Measurements from ENCODE around the gene FHOD3. TPM values are rescaled to one million over a fixed set of nuclear protein-coding genes. Genes with fewer than 3 reads are reported as not detected.
A peak's percentile ranks its signal among the peaks of the same experiment; 100 is the strongest.

Gene FHOD3
- total and polyA plus RNA-seq, 7 experiments from 2014 or later: not detected

DNA sequence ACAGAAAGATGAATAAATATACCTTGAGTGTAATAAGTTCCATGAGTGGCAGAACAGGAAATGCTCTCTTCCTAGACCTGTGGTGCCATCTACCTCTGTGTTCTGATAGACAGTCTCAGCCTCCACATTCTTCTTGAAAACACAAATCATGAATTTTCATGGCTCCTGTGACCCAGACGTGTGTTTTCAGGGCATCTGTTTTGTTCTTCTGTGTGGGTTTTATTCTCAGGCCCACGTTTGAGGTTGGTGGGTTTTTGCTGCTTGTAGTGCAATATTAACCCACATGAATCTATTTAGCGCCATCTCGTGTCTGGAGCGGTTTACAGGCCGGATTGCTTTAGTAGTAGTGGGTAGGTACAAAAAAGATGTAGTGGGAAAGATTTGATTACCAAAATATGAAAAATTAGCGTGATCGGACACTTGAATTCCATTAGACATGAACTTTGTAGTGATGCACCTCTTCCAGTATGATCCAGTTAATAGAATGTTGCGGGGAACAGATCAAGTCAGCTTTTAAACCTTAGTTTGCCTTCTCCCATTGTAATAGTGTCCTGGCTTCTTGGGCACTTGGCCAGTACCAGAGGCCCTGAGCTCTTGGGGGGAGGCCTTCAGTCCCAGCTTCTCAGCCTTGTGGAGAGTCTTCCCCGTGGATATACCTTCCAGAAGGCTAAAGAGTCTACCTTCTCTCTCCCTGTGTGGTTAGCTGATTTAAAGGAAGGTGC, 274.8 kb downstream of the FHOD3 start:
- ChIA-PET CTCF (interaction anchor here (0.6 kb wide), 1 partner anchor 99 kb away, joined by 3 read pairs; no protein-coding TSS in a partner anchor), POLR2A (no interaction called here)
- no peak for ATAC-seq
- Mint-ChIP-seq H3K27ac (no peak overlapping the region), H3K36me3 (no peaks in the 10 kb centered on the region), H3K4me1 (peaks cover 0 to 6% (median 0%) of the 10 kb centered on the region in 7 donors), H3K27me3 (peaks cover under 1 to 26% (median 18%) of the 10 kb centered on the region in 5 donors), H3K4me3 (no peak overlapping the region), H3K9me3 (no peaks in the 10 kb centered on the region)
- Histone ChIP-seq H3K27me3 (ENCODE audit: control insufficient read depth in 2 of 2, insufficient read depth in 2 of 2, low read length in 2 of 2) (no peaks in the 10 kb centered on the region), H3K4me1 (ENCODE audit: control insufficient read depth in 2 of 2, insufficient read depth in 2 of 2, low read length in 2 of 2) (no peaks in the 10 kb centered on the region), H3K4me3 (ENCODE audit: low read length) (no peak overlapping the region), H3K27ac (ENCODE audit: low read depth, low read length) (no peak overlapping the region), H3K9me3 (ENCODE audit: control insufficient read depth in 2 of 3, low read length in 3 of 3) (no peaks in the 10 kb centered on the region), H3K36me3 (ENCODE audit: control insufficient read depth in 2 of 3, insufficient read depth in 3 of 3, low read length in 3 of 3) (no peaks in the 10 kb centered on the region)
- intact Hi-C loops (cut with micrococcal nuclease): loop anchor here (2.0 to 5.0 kb wide), 2 partner anchors 475 to 555 kb away; no protein-coding TSS in a partner anchor
- peak in 1 of 9 donors; percentile 11 for DNase-seq

DNA sequence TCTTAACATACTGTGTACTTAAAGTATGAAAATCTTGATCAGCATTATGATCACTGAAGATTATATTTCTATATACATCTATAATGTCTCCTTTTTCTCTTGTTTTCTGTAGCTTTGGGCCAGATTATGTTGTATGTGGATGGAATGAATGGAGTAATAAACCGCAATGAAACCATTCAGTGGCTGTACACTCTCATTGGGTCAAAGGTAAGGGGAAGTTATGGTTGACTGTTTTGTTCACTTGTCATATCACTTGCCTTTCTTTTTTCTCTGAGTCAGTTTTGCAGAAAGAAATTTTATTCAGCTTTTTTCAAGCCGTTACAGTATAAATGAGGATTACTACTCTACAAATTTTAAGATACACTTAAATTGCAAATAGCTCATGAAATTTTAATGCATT, 278.8 kb downstream of the FHOD3 start:
- Mint-ChIP-seq H3K36me3 (no peaks in the 10 kb centered on the region), H3K27ac (no peak overlapping the region), H3K27me3 (peaks cover 7 to 32% (median 18%) of the 10 kb centered on the region in 5 donors), H3K9me3 (peaks cover 0 to 6% (median 2%) of the 10 kb centered on the region in 11 donors), H3K4me3 (no peak overlapping the region), H3K4me1 (peaks cover 0 to 6% (median 2%) of the 10 kb centered on the region in 7 donors)
- Histone ChIP-seq H3K9me3 (ENCODE audit: control insufficient read depth in 2 of 3, low read length in 3 of 3) (no peaks in the 10 kb centered on the region), H3K27ac (ENCODE audit: low read depth, low read length) (no peak overlapping the region), H3K4me1 (ENCODE audit: control insufficient read depth in 2 of 2, insufficient read depth in 2 of 2, low read length in 2 of 2) (no peaks in the 10 kb centered on the region), H3K27me3 (ENCODE audit: control insufficient read depth in 2 of 2, insufficient read depth in 2 of 2, low read length in 2 of 2) (no peaks in the 10 kb centered on the region), H3K36me3 (ENCODE audit: control insufficient read depth in 2 of 3, insufficient read depth in 3 of 3, low read length in 3 of 3) (no peaks in the 10 kb centered on the region), H3K4me3 (ENCODE audit: low read length) (no peak overlapping the region)
- ATAC-seq: no peak
- DNase-seq: no peak
- POLR2A ChIA-PET: no interaction called here
- intact Hi-C loops (cut with micrococcal nuclease): no loop called here
- CTCF ChIA-PET: no interaction called here

DNA sequence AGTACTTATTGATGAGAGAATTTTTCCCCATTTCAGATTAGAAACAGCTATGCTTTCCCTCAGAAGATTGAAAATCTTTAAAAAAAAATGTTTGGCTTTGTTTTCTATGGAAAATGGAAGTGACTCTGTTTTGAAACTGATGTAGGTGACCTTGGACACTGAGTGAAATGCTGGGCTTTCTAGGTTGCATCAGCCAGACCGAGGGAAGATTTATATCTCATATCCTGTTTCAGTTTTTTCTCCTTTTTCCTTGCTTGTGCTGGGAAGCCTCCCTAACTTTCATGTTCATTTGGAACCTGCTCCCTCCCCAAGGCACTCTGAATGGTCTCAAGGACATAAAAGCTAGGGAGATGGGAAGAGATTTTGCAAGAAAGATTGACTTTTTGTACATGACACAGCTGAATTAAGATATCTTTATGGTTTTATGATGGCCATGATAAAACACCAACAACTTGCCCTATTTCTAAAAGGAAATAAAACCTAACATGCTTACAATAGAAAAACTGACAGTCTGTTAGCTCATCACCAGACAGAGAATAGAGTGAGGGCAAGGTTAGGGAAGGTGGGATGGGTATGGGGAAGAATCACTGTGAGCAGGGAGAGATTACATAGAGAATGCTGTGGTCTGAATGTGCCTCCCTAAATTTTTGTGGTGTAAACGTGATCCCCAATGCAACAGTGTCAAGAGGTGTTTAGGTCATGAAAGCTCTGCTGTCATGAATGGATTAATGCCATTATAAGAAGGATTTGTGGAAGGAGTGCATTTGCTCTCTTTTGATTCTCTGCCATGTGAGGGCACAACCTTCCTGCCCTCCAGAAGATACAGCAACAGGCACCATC, 281.6 kb downstream of the FHOD3 start:
- Histone ChIP-seq H3K4me3 (ENCODE audit: low read length) (no peak overlapping the region), H3K27ac (ENCODE audit: low read depth, low read length) (no peak overlapping the region), H3K27me3 (ENCODE audit: control insufficient read depth in 2 of 2, insufficient read depth in 2 of 2, low read length in 2 of 2) (no peaks in the 10 kb centered on the region), H3K4me1 (ENCODE audit: control insufficient read depth in 2 of 2, insufficient read depth in 2 of 2, low read length in 2 of 2) (no peaks in the 10 kb centered on the region), H3K36me3 (ENCODE audit: control insufficient read depth in 2 of 3, insufficient read depth in 3 of 3, low read length in 3 of 3) (no peaks in the 10 kb centered on the region), H3K9me3 (ENCODE audit: control insufficient read depth in 2 of 3, low read length in 3 of 3) (no peaks in the 10 kb centered on the region)
- Mint-ChIP-seq H3K4me1 (peaks cover 0 to 3% (median 0%) of the 10 kb centered on the region in 7 donors), H3K36me3 (no peaks in the 10 kb centered on the region), H3K9me3 (peaks cover 0 to 6% (median 2%) of the 10 kb centered on the region in 11 donors), H3K4me3 (no peak overlapping the region), H3K27ac (no peak overlapping the region), H3K27me3 (peaks cover 0 to 32% (median 13%) of the 10 kb centered on the region in 5 donors)
- CTCF ChIA-PET: interaction anchor here (0.5 kb wide), 1 partner anchor 239 kb away, joined by 3 read pairs; no protein-coding TSS in a partner anchor
- DNase-seq: no peak
- intact Hi-C loops (cut with micrococcal nuclease): no loop called here
- POLR2A ChIA-PET: no interaction called here
- ATAC-seq: no peak

DNA sequence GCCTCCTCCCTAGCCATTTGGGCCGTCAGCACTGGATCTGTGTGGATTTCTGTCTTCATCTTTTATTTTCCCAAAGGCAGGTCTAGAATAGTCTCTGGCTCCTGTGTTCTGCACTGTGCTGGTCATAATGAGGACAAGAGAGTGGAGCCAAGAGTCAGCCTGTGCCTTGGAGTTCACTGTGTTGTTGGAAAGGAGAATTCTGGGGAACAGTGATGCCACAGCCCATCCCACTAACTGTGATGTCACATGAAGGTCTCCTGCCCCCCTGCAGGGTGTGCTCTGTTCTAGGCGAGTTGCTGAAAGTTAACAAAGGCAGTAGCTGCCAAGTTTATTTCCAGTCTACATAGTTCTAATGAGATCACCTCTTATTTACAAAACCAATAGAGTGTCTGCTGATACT, 282.8 kb downstream of the FHOD3 start:
- no peaks in the 10 kb centered on the region for H3K36me3 ChIP-seq (ENCODE audit: control insufficient read depth in 2 of 3, insufficient read depth in 3 of 3, low read length in 3 of 3)
- Mint-ChIP-seq H3K9me3 (peaks cover 0 to 6% (median 2%) of the 10 kb centered on the region in 11 donors), H3K36me3 (no peaks in the 10 kb centered on the region), H3K27me3 (peaks cover 0 to 32% (median 13%) of the 10 kb centered on the region in 5 donors), H3K4me3 (no peak overlapping the region), H3K4me1 (peaks cover 0 to 3% (median 0%) of the 10 kb centered on the region in 7 donors), H3K27ac (no peak overlapping the region)
- ChIA-PET CTCF (no interaction called here), POLR2A (no interaction called here)
- DNase-seq (no peak), ATAC-seq (peak; percentile 8)
- no peak overlapping the region for H3K27ac ChIP-seq (ENCODE audit: low read depth, low read length)
- no peaks in the 10 kb centered on the region for H3K4me1 ChIP-seq (ENCODE audit: control insufficient read depth in 2 of 2, insufficient read depth in 2 of 2, low read length in 2 of 2)
- no peaks in the 10 kb centered on the region for H3K27me3 ChIP-seq (ENCODE audit: control insufficient read depth in 2 of 2, insufficient read depth in 2 of 2, low read length in 2 of 2)
- H3K9me3 ChIP-seq (ENCODE audit: control insufficient read depth in 2 of 3, low read length in 3 of 3): no peaks in the 10 kb centered on the region
- H3K4me3 ChIP-seq (ENCODE audit: low read length): no peak overlapping the region
- intact Hi-C loops (cut with micrococcal nuclease): no loop called here

DNA sequence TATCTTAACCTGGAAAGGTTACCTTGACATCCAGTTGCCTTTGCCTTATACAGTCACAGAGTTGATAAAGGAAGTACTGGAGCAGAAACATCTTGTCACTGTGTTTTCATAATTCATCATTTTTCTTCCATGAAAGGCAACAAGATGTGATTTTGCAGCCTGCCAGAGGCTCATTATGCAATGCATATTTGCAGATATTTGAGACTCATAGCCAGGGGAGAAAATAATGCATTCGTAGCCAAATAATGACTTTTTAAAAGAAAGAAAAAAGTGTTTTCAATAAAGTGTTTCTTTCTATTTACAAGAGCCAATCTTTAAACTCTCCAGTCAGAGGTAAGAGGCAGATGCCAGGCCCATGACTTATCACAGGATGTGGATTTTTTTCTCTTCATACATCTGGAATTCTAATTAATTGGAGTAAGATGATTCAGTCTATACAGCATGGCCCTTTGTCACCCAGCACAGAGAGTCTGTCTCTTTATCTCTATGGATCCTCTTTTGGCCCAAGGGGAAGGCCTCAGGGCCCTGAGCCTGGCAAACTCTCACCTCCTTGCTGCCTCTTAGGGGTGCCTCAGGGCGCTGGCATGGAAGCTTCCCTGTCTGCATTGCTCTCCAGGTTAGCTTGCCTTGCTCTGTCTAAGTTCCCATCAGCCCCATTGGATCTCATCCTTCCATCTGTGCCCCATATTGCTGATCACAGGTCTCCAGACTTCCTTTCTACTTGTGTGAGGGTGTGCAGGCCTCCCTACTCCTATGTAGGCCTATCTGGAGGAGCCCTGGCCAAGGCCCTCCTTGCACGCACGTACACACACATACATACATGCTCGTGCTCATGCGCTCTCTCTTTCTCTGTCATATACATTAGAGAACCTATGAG, 283.6 kb downstream of the FHOD3 start:
- intact Hi-C loops (cut with micrococcal nuclease): no loop called here
- Histone ChIP-seq H3K36me3 (ENCODE audit: control insufficient read depth in 2 of 3, insufficient read depth in 3 of 3, low read length in 3 of 3) (no peaks in the 10 kb centered on the region), H3K4me1 (ENCODE audit: control insufficient read depth in 2 of 2, insufficient read depth in 2 of 2, low read length in 2 of 2) (no peaks in the 10 kb centered on the region), H3K27me3 (ENCODE audit: control insufficient read depth in 2 of 2, insufficient read depth in 2 of 2, low read length in 2 of 2) (no peaks in the 10 kb centered on the region), H3K9me3 (ENCODE audit: control insufficient read depth in 2 of 3, low read length in 3 of 3) (no peaks in the 10 kb centered on the region), H3K4me3 (ENCODE audit: low read length) (no peak overlapping the region), H3K27ac (ENCODE audit: low read depth, low read length) (no peak overlapping the region)
- Mint-ChIP-seq H3K4me1 (peaks cover 0 to 3% (median 0%) of the 10 kb centered on the region in 7 donors), H3K27ac (no peak overlapping the region), H3K27me3 (peaks cover 0 to 31% (median 13%) of the 10 kb centered on the region in 5 donors), H3K4me3 (no peak overlapping the region), H3K36me3 (no peaks in the 10 kb centered on the region), H3K9me3 (peaks cover 0 to 6% (median 2%) of the 10 kb centered on the region in 11 donors)
- ATAC-seq (no peak), DNase-seq (no peak)
- ChIA-PET CTCF (no interaction called here), POLR2A (no interaction called here)

DNA sequence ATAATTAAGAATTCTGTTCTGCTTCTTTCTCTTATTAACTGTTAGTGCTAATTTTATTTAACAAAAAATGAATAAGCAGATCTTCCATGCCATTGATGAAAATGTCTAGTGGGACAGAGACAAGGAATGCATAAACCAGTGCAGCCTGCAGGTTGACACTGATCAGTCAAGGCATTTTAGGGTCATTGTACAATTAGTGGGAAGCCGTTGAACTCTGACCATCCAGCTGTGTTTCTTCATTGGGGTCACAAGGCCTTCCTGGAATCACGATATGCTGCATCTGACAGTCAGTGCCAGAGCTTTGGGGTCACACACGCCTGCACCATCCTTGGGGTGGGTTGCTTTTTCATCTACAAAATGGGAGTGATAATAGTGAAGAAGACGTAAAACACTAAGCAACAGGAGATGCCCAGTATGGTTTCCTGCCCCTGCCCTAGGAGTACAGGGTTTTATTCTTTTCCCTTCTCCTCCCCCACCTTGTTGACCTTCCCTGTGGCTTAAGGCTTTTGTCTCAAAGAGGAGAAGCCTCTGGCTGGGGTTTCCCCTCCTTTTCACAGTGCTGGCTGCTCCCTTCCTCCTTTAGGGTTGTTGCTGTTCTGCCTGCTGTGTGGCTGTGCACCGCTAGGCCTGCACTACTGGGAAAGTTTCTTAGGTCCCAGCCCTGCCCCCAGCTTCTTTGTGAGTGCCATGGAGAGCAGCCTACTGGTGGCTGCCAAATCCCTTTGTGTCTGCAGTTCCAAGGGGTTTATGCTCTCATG, 285.7 kb downstream of the FHOD3 start:
- H3K36me3 ChIP-seq (ENCODE audit: control insufficient read depth in 2 of 3, insufficient read depth in 3 of 3, low read length in 3 of 3): no peaks in the 10 kb centered on the region
- CTCF ChIA-PET: no interaction called here
- POLR2A ChIA-PET: no interaction called here
- intact Hi-C loops (cut with micrococcal nuclease): no loop called here
- H3K36me3 Mint-ChIP-seq: no peaks in the 10 kb centered on the region
- ATAC-seq: no peak
- no peak overlapping the region for H3K4me3 Mint-ChIP-seq
- H3K4me3 ChIP-seq (ENCODE audit: low read length): no peak overlapping the region
- no peak for DNase-seq
- no peaks in the 10 kb centered on the region for H3K4me1 ChIP-seq (ENCODE audit: control insufficient read depth in 2 of 2, insufficient read depth in 2 of 2, low read length in 2 of 2)
- H3K27me3 Mint-ChIP-seq: peaks cover 0 to 18% (median 10%) of the 10 kb centered on the region in 5 donors
- H3K4me1 Mint-ChIP-seq: peaks cover 0 to 3% (median 0%) of the 10 kb centered on the region in 7 donors
- H3K27ac Mint-ChIP-seq: no peak overlapping the region
- H3K9me3 ChIP-seq (ENCODE audit: control insufficient read depth in 2 of 3, low read length in 3 of 3): no peaks in the 10 kb centered on the region
- no peak overlapping the region for H3K27ac ChIP-seq (ENCODE audit: low read depth, low read length)
- no peaks in the 10 kb centered on the region for H3K27me3 ChIP-seq (ENCODE audit: control insufficient read depth in 2 of 2, insufficient read depth in 2 of 2, low read length in 2 of 2)
- H3K9me3 Mint-ChIP-seq: peaks cover 0 to 2% (median 0%) of the 10 kb centered on the region in 11 donors

Measured in naive thymus-derived CD4-positive, alpha-beta T cell (primary cell).